Measurements from ENCODE around the gene TNNI2. TPM values are rescaled to one million over a fixed set of nuclear protein-coding genes. Genes with fewer than 3 reads are reported as not detected.

Gene TNNI2
- total and polyA plus RNA-seq, 7 experiments from 2014 or later = 0.46 to 8.8 (median 0.61) TPM; not detected in 4

DNA sequence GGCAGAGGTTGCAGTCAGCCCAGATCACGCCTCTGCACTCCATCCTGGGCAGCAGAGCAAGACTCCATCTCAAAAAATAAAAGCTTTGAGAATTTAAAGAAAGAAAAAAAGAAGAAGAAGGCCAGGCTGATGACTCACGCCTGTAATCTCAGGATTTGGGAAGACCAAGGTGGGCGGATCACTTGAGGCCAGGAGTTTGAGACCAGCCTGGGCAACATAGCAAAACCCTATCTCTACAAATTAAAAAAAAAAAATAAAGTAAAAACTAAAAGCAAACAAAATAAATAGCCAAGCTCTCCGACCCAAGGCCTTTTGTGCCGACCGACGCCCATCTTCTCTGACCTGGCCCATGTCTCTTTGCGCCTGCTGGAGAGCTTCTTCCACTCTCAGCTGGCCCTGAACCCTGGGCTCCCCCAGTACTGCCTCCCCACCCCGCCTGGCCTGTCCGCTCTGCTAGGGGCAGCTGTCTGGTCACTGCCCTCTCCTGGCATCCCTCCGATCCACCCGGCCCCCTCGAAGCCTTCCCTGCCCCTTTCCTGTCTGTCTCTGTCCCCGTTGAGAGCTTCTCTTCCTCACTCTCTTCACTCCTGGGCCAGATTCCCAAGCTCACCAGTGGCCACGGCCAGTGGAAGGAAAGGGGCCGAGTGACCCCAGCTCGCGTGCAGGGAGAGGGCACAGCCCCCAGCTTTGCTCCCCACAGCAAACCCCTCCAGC, 9.3 kb downstream of the TNNI2 start:
- Mint-ChIP-seq H3K36me3 (peaks cover 0 to 4% (median 0%) of the 10 kb centered on the region in 5 donors), H3K27ac (peak overlapping the region; percentile 48 to 99 (median 77)), H3K9me3 (no peaks in the 10 kb centered on the region), H3K27me3 (peaks cover 0 to 10% (median 0%) of the 10 kb centered on the region in 5 donors), H3K4me3 (peak overlapping the region in 4 of 10 donors; percentile 19 to 33 (median 28)), H3K4me1 (peaks cover 53 to 97% (median 77%) of the 10 kb centered on the region in 7 donors)
- no peak overlapping the region for H3K27ac ChIP-seq (ENCODE audit: low read depth, low read length)
- no peaks in the 10 kb centered on the region for H3K27me3 ChIP-seq (ENCODE audit: control insufficient read depth in 2 of 2, insufficient read depth in 2 of 2, low read length in 2 of 2)
- ATAC-seq (no peak), DNase-seq (no peak)
- intact Hi-C loops (cut with micrococcal nuclease) = no loop called here
- H3K9me3 ChIP-seq (ENCODE audit: control insufficient read depth in 2 of 3, low read length in 3 of 3) = no peaks in the 10 kb centered on the region
- peaks cover 0 to 1% (median 0%) of the 10 kb centered on the region in 3 experiments for H3K36me3 ChIP-seq (ENCODE audit: control insufficient read depth in 2 of 3, insufficient read depth in 3 of 3, low read length in 3 of 3)
- H3K4me3 ChIP-seq (ENCODE audit: low read length) = no peak overlapping the region
- peaks cover 72 to 84% of the 10 kb centered on the region in 2 donors for H3K4me1 ChIP-seq (ENCODE audit: control insufficient read depth in 2 of 2, insufficient read depth in 2 of 2, low read length in 2 of 2)
- POLR2A ChIA-PET = interaction anchor here (0.7 to 1.6 kb wide), 9 partner anchors 8 to 100 kb away, joined by 3 to 6 read pairs (median 4); partner anchors contain the start of gene MRPL23
- CTCF ChIA-PET = interaction anchor here (0.7 to 1.4 kb wide), 7 partner anchors 10 to 303 kb away, joined by 3 to 5 read pairs (median 4); partner anchors contain the start of gene TNNI2

DNA sequence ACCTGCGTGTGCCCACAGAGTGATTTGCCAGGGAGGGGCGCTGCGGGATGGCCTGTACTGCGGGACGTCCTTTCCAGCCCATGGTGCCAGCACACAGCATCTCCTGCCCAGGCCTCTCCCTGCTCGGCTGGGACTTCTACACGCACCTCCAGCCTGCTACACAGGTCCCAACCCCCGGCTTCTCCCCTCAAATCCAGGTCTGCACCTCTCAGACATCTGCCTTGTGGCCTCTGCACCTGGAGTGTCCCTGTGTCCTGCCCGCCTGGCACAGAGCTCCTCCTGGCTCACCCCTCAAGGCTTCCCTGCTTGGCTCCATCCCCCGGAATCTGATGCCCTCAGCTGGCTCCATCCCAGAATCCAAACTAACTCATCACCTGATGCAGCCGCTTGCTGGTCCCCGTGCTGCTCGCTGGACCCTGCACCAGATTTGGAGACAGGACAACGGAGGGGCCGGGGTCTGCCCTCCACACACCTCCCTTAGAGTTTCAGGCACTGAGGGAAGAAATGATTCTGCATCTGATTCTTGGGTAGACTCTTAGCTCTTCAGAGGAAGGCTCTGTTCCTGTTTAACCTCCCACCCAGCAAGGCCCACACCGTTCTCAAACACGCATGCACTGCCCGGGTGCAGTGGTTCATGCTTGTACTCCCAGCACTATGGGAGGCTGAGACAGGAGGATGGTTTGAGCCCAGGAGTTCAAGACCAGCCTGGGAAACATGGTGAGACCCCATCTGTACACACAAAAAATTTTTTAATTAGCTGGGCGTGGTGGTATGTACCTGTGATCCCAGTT, 10.1 kb downstream of the TNNI2 start:
- no peak for ATAC-seq
- POLR2A ChIA-PET = interaction anchor here (0.8 to 5.3 kb wide), 5 partner anchors 28 to 99 kb away, joined by 3 to 37 read pairs (median 4); partner anchors contain the start of gene MRPL23

DNA sequence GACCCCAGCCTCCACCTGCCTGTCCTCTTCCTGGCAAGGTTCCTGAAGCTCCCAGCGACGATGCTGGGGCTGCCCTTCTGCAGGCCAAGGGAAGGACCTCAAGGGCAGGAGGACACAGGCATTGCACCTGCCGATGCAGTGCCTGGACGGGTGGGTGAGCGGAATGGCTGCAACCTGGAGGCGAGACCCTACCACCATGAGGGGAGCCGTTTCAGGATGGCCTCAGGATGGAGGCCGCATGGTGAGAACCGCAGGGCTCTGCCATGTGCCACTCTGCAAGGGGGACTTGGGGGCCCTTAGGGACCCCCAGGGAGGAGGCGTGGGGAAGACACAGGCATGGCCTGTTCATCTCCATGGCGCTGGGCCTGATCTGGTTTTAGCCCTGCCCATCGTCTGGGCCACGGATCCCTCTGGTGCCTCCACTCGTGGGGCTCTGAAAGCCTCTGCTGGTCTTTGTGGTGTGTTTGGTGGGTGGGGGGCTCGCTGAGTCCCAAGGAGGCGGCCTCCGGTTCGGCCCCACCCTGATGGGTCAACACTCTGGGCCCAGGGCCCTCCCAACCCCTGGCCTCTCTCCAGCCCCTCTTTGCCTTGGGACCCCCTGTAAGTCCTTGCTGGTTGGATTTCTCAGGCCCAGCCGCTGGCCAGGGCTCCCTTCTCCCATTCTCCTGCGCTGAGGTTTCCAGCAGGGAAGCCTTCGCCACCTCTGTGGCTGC, 12.8 kb downstream of the TNNI2 start:
- H3K27ac ChIP-seq (ENCODE audit: low read depth, low read length) = peak overlapping the region; percentile 80
- ChIA-PET POLR2A (interaction anchor here (0.7 to 7.1 kb wide), 17 partner anchors 8 to 99 kb away, joined by 3 to 91 read pairs (median 6); partner anchors contain the start of genes MRPL23, PRR33 and TNNI2), CTCF (interaction anchor here (0.7 to 2.3 kb wide), 10 partner anchors 13 to 343 kb away, joined by 3 to 12 read pairs (median 4); partner anchors contain the start of genes PRR33 and TNNI2)
- peaks cover 0 to 10% (median 0%) of the 10 kb centered on the region in 3 experiments for H3K36me3 ChIP-seq (ENCODE audit: control insufficient read depth in 2 of 3, insufficient read depth in 3 of 3, low read length in 3 of 3)
- Mint-ChIP-seq H3K27ac (peak overlapping the region; percentile 94 to 99 (median 97)), H3K4me1 (peaks cover 31 to 77% (median 55%) of the 10 kb centered on the region in 7 donors), H3K9me3 (no peaks in the 10 kb centered on the region), H3K36me3 (peaks cover 0 to 13% (median 0%) of the 10 kb centered on the region in 5 donors), H3K4me3 (peak overlapping the region; percentile 80 to 100 (median 96)), H3K27me3 (peaks cover 0 to 8% (median 0%) of the 10 kb centered on the region in 5 donors)
- DNase-seq (no peak), ATAC-seq (no peak)
- peak overlapping the region; percentile 94 for H3K4me3 ChIP-seq (ENCODE audit: low read length)
- H3K9me3 ChIP-seq (ENCODE audit: control insufficient read depth in 2 of 3, low read length in 3 of 3) = no peaks in the 10 kb centered on the region
- no peaks in the 10 kb centered on the region for H3K27me3 ChIP-seq (ENCODE audit: control insufficient read depth in 2 of 2, insufficient read depth in 2 of 2, low read length in 2 of 2)
- intact Hi-C loops (cut with micrococcal nuclease) = loop anchor here (1.0 to 10.0 kb wide), 8 partner anchors 13 to 1043 kb away; partner anchors contain the start of genes CTSD (in 2 of the 2), TNNT3 (in 2 of the 2), DUSP8 (in 1 of the 2) and TNNI2 (in 1 of the 2)
- peaks cover 66% of the 10 kb centered on the region in 2 donors for H3K4me1 ChIP-seq (ENCODE audit: control insufficient read depth in 2 of 2, insufficient read depth in 2 of 2, low read length in 2 of 2)

More for the DNA sequence above, 10.1 kb downstream of the TNNI2 start:
- Mint-ChIP-seq H3K9me3 (no peaks in the 10 kb centered on the region), H3K4me1 (peaks cover 48 to 92% (median 72%) of the 10 kb centered on the region in 7 donors), H3K27me3 (peaks cover 0 to 10% (median 0%) of the 10 kb centered on the region in 5 donors), H3K27ac (peak overlapping the region; percentile 62 to 99 (median 94)), H3K4me3 (peak overlapping the region in 8 of 10 donors; percentile 25 to 100 (median 42)), H3K36me3 (peaks cover 0 to 8% (median 0%) of the 10 kb centered on the region in 5 donors)
- H3K27ac ChIP-seq (ENCODE audit: low read depth, low read length) = no peak overlapping the region
- no peaks in the 10 kb centered on the region for H3K27me3 ChIP-seq (ENCODE audit: control insufficient read depth in 2 of 2, insufficient read depth in 2 of 2, low read length in 2 of 2)
- H3K4me1 ChIP-seq (ENCODE audit: control insufficient read depth in 2 of 2, insufficient read depth in 2 of 2, low read length in 2 of 2) = peaks cover 69 to 79% of the 10 kb centered on the region in 2 donors
- H3K36me3 ChIP-seq (ENCODE audit: control insufficient read depth in 2 of 3, insufficient read depth in 3 of 3, low read length in 3 of 3) = peaks cover 0 to 9% (median 0%) of the 10 kb centered on the region in 3 experiments
- no peak overlapping the region for H3K4me3 ChIP-seq (ENCODE audit: low read length)
- intact Hi-C loops (cut with micrococcal nuclease) = no loop called here
- no peak for DNase-seq
- CTCF ChIA-PET = interaction anchor here (0.9 to 1.4 kb wide), 5 partner anchors 10 to 155 kb away, joined by 3 to 5 read pairs (median 4); partner anchors contain the start of gene TNNI2
- H3K9me3 ChIP-seq (ENCODE audit: control insufficient read depth in 2 of 3, low read length in 3 of 3) = no peaks in the 10 kb centered on the region

DNA sequence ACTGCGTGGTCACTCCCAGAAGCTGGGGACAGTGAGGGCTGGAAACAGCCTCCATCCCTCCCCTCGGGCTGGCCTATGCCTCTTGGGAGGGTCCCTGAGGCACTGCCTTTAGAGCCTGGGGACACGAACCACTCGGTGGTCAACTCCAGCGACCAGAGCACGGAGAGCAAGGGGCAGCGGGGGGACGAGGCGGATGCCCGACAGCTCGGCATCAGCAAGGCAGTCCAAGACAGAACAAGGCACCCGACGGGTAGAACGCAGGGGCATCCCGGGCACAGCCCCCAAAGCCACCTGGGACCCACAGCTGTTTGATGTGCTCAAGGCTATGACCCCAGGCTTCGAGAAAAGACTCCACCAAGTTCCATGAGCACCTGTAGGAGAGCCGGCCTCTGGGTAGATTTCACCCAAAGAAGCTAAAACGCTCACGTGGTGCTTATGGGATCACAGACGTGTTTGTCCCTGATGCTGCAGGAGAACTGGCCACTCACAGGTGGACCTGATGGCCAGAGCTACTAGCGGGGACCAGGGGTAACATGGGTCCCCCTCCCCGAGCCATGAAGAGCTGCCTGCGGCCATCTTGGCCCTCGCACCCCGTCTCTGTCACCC, 13.6 kb downstream of the TNNI2 start:
- intact Hi-C loops (cut with micrococcal nuclease) = loop anchor here (1.0 to 10.0 kb wide), 7 partner anchors 14 to 1042 kb away; partner anchors contain the start of genes CTSD (in 2 of the 2), TNNT3 (in 2 of the 2), DUSP8 (in 1 of the 2) and TNNI2 (in 1 of the 2)
- H3K4me1 ChIP-seq (ENCODE audit: control insufficient read depth in 2 of 2, insufficient read depth in 2 of 2, low read length in 2 of 2) = peaks cover 63 to 66% of the 10 kb centered on the region in 2 donors
- Mint-ChIP-seq H3K9me3 (no peaks in the 10 kb centered on the region), H3K4me3 (peak overlapping the region; percentile 91 to 100 (median 97)), H3K4me1 (peaks cover 31 to 75% (median 51%) of the 10 kb centered on the region in 7 donors), H3K36me3 (peaks cover 0 to 13% (median 0%) of the 10 kb centered on the region in 5 donors), H3K27me3 (peaks cover 0 to 5% (median 0%) of the 10 kb centered on the region in 5 donors), H3K27ac (peak overlapping the region; percentile 94 to 99 (median 97))
- H3K27ac ChIP-seq (ENCODE audit: low read depth, low read length) = peak overlapping the region; percentile 80
- peaks cover 0 to 16% (median 0%) of the 10 kb centered on the region in 3 experiments for H3K36me3 ChIP-seq (ENCODE audit: control insufficient read depth in 2 of 3, insufficient read depth in 3 of 3, low read length in 3 of 3)
- DNase-seq = no peak
- ChIA-PET POLR2A (interaction anchor here (0.7 to 7.1 kb wide), 11 partner anchors 9 to 96 kb away, joined by 3 to 91 read pairs (median 6); partner anchors contain the start of genes MRPL23, PRR33 and TNNI2), CTCF (interaction anchor here (0.7 to 2.3 kb wide), 7 partner anchors 11 to 342 kb away, joined by 3 to 11 read pairs (median 6); partner anchors contain the start of gene TNNI2)
- H3K9me3 ChIP-seq (ENCODE audit: control insufficient read depth in 2 of 3, low read length in 3 of 3) = no peaks in the 10 kb centered on the region
- peak overlapping the region; percentile 94 for H3K4me3 ChIP-seq (ENCODE audit: low read length)
- no peak for ATAC-seq
- no peaks in the 10 kb centered on the region for H3K27me3 ChIP-seq (ENCODE audit: control insufficient read depth in 2 of 2, insufficient read depth in 2 of 2, low read length in 2 of 2)

DNA sequence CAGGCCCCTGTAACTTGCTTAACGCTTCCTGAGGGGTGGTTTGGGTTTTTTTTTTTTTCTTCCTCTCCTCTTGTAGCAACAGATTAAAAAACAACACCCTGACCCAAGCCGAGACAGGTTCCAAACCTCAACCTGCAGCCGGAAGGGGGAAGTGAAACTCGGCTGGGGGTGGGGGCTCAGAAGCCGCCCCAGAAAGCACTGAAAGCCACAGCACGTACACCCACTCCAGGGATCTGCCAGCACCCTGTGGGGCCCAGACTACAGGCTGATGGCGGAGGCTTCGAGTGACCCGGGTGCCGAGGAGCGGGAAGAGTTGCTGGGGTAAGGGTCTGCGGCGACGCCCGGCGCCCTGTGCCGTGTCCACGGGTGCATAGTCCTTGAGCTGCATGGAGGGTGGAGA, 14.1 kb downstream of the TNNI2 start, which contains the start of gene LSP1:
TSS of gene LSP1 (plus strand) at position 208 of the 400 bp plus-strand sequence. CDS start at position 269, 61 bp downstream.
- intact Hi-C loops (cut with micrococcal nuclease) = loop anchor here (1.0 to 10.0 kb wide), 11 partner anchors 9 to 1042 kb away; partner anchors contain the start of genes CTSD (in 2 of the 2), TNNT3 (in 2 of the 2), DUSP8 (in 1 of the 2) and TNNI2 (in 1 of the 2)
- H3K4me1 ChIP-seq (ENCODE audit: control insufficient read depth in 2 of 2, insufficient read depth in 2 of 2, low read length in 2 of 2) = peaks cover 58 to 66% of the 10 kb centered on the region in 2 donors
- no peaks in the 10 kb centered on the region for H3K27me3 ChIP-seq (ENCODE audit: control insufficient read depth in 2 of 2, insufficient read depth in 2 of 2, low read length in 2 of 2)
- ATAC-seq = peak; percentile 69
- Mint-ChIP-seq H3K9me3 (no peaks in the 10 kb centered on the region), H3K4me3 (peak within 1 kb of the TSS; percentile 91 to 100 (median 97)), H3K36me3 (peaks cover 0 to 13% (median 0%) of the 10 kb centered on the region in 5 donors), H3K4me1 (peaks cover 31 to 72% (median 48%) of the 10 kb centered on the region in 7 donors), H3K27ac (peak within 1 kb of the TSS; percentile 94 to 99 (median 97)), H3K27me3 (peaks cover 0 to 4% (median 0%) of the 10 kb centered on the region in 5 donors)
- H3K9me3 ChIP-seq (ENCODE audit: control insufficient read depth in 2 of 3, low read length in 3 of 3) = no peaks in the 10 kb centered on the region
- H3K27ac ChIP-seq (ENCODE audit: low read depth, low read length) = peak within 1 kb of the TSS; percentile 80
- POLR2A ChIA-PET = interaction anchor here (0.5 to 7.1 kb wide), 11 partner anchors 11 to 229 kb away, joined by 3 to 91 read pairs (median 5); partner anchors contain the start of genes MRPL23, PRR33 and TNNI2
- CTCF ChIA-PET = interaction anchor here (1.1 to 2.3 kb wide), 7 partner anchors 12 to 159 kb away, joined by 4 to 11 read pairs (median 8); partner anchors contain the start of gene TNNI2
- peak within 1 kb of the TSS; percentile 94 for H3K4me3 ChIP-seq (ENCODE audit: low read length)
- H3K36me3 ChIP-seq (ENCODE audit: control insufficient read depth in 2 of 3, insufficient read depth in 3 of 3, low read length in 3 of 3) = peaks cover 0 to 20% (median 0%) of the 10 kb centered on the region in 3 experiments
- peak in 8 of 9 donors; percentile 78 to 89 (median 84) for DNase-seq

Data from naive thymus-derived CD4-positive, alpha-beta T cell (primary cell).